KMS-11 (cell line): Measurements from ENCODE around the gene AP1S3.

ENCODE experiments used
- H2AFZ ChIP-seq: fragments of 200-600 bp; sonication (generic); 2 replicates; pipeline ENCODE4 v1.6.1; 2016; ENCODE audit warnings: antibody characterized with exemption, mixed run types, low read depth
- H3K27ac ChIP-seq: fragments of 200-600 bp; sonication (generic); 2 replicates; pipeline ENCODE4 v1.6.1; 2016; ENCODE audit warnings: mild to moderate bottlenecking, mixed run types
- H3K27me3 ChIP-seq: fragments of 200-600 bp; sonication (generic); 2 replicates; pipeline ENCODE4 v1.6.1; 2017; ENCODE audit warnings: mild to moderate bottlenecking, low read depth, mixed run types, moderate library complexity; ENCODE audit not compliant: insufficient read depth
- H3K36me3 ChIP-seq: fragments of 200-600 bp; sonication (generic); 2 replicates; pipeline ENCODE4 v1.6.1; 2017; ENCODE audit warnings: mild to moderate bottlenecking, mixed run types; ENCODE audit not compliant: insufficient read depth
- H3K4me1 ChIP-seq: fragments of 200-600 bp; sonication (generic); 2 replicates; pipeline ENCODE4 v1.6.1; 2016; ENCODE audit warnings: mild to moderate bottlenecking, low read depth, mixed run types; ENCODE audit not compliant: poor library complexity, severe bottlenecking
- H3K4me2 ChIP-seq: fragments of 200-600 bp; sonication (generic); 2 replicates; pipeline ENCODE4 v1.7.0; 2016; ENCODE audit warnings: mild to moderate bottlenecking, mixed run types
- H3K4me3 ChIP-seq: fragments of 200-600 bp; sonication (generic); IDR thresholded peaks from 2 replicates; pipeline ENCODE4 v1.6.1; 2017; ENCODE audit warnings: low read depth, low read length, mixed read lengths; ENCODE audit not compliant: insufficient read depth
- H3K79me2 ChIP-seq: fragments of 200-600 bp; sonication (generic); 2 replicates; pipeline ENCODE4 v1.6.1; 2016; ENCODE audit warnings: low read depth, mixed run types; ENCODE audit not compliant: insufficient read depth
- H3K9ac ChIP-seq: fragments of 200-600 bp; sonication (generic); 2 replicates; pipeline ENCODE4 v1.6.1; 2016; ENCODE audit warnings: mild to moderate bottlenecking, mixed run types
- H4K20me1 ChIP-seq: fragments of 200-600 bp; sonication (generic); 2 replicates; pipeline ENCODE4 v1.6.1; 2016; ENCODE audit warnings: mild to moderate bottlenecking, mixed run types; ENCODE audit not compliant: insufficient read depth
- TF ChIP-seq, protein P1 (sequence below): fragments of 200-600 bp; sonication (generic); conservative IDR thresholded peaks from 2 replicates; pipeline ENCODE4 v1.6.1; 2017; ENCODE audit warnings: low read depth, mild to moderate bottlenecking, antibody characterized with exemption, low read length, moderate library complexity, mixed read lengths

AP1S3 gene

DNA sequence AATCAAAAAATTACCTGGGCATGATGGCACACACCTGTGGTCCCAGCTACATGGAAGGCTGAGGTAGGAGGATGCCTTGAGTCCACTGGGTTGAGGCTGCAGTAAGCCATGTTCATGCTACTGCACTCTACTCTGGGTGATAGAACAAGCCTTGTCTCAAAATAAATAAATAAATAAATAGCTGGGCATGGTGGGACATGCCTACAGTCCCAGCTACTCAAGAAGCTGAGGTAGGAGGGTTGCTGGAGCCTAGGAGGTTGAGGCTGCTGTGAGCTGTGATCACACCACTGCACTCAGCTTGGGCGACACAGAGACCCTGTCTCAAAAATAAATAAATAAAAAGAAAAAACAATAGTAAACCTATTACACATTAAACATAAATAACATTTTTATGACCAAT, 3.0 kb downstream of the AP1S3 start:
- H3K4me2 ChIP-seq = no peak overlapping the region
- H2AFZ ChIP-seq = no peak overlapping the region

DNA sequence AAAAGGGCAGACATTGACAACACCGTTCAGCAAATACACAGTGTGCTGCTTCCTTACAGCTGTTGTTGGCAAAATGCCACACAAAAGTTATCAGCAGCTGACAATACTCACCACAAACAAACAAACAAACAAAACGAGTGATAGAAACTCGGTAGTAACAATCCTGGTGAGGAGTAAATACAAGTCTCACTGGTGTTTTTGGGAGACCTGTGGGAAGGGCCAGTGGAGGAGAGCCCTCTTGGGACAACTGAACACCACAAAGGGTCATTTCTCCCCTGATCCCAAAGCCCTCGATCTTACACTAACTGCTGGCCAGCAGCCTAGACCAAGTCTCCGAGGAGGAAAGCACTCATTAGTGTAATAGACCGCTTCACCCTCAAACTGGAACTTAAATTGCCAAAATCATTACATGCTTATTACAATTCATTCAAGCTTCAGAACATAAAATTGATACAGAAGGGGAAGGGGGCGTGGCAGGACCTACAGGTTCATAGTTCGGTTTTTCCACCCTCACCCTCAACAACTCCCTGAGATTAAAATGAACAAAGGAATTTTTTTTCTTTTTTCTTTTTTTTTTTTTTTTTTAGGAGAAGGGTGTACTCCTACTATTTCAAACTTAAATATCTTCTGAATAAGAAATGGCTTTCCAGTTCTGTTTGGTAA, 5.0 kb downstream of the AP1S3 start:
- H3K27me3 ChIP-seq = no peaks in the 10 kb centered on the region
- H3K4me2 ChIP-seq = no peak overlapping the region
- no peak overlapping the region for H3K27ac ChIP-seq
- peaks cover 12% of the 10 kb centered on the region for H3K4me1 ChIP-seq
- TF ChIP-seq, protein P1, sequence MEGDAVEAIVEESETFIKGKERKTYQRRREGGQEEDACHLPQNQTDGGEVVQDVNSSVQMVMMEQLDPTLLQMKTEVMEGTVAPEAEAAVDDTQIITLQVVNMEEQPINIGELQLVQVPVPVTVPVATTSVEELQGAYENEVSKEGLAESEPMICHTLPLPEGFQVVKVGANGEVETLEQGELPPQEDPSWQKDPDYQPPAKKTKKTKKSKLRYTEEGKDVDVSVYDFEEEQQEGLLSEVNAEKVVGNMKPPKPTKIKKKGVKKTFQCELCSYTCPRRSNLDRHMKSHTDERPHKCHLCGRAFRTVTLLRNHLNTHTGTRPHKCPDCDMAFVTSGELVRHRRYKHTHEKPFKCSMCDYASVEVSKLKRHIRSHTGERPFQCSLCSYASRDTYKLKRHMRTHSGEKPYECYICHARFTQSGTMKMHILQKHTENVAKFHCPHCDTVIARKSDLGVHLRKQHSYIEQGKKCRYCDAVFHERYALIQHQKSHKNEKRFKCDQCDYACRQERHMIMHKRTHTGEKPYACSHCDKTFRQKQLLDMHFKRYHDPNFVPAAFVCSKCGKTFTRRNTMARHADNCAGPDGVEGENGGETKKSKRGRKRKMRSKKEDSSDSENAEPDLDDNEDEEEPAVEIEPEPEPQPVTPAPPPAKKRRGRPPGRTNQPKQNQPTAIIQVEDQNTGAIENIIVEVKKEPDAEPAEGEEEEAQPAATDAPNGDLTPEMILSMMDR = no peak
- H3K9ac ChIP-seq = no peak overlapping the region
- no peaks in the 10 kb centered on the region; the same call in 1 of the 2 replicates for H3K79me2 ChIP-seq
- H2AFZ ChIP-seq = no peak overlapping the region
- H3K36me3 ChIP-seq = no peaks in the 10 kb centered on the region
- no peaks in the 10 kb centered on the region for H4K20me1 ChIP-seq
- no peak overlapping the region for H3K4me3 ChIP-seq

More for the DNA sequence above, 3.0 kb downstream of the AP1S3 start:
- no peak overlapping the region for H3K4me3 ChIP-seq
- H3K9ac ChIP-seq = no peak overlapping the region
- H4K20me1 ChIP-seq = no peaks in the 10 kb centered on the region
- H3K27ac ChIP-seq = no peak overlapping the region
- H3K4me1 ChIP-seq = peaks cover 12% of the 10 kb centered on the region
- H3K27me3 ChIP-seq = no peaks in the 10 kb centered on the region
- H3K79me2 ChIP-seq = no peaks in the 10 kb centered on the region; the same call in 1 of the 2 replicates
- TF ChIP-seq, protein P1 = no peak
- no peaks in the 10 kb centered on the region for H3K36me3 ChIP-seq

DNA sequence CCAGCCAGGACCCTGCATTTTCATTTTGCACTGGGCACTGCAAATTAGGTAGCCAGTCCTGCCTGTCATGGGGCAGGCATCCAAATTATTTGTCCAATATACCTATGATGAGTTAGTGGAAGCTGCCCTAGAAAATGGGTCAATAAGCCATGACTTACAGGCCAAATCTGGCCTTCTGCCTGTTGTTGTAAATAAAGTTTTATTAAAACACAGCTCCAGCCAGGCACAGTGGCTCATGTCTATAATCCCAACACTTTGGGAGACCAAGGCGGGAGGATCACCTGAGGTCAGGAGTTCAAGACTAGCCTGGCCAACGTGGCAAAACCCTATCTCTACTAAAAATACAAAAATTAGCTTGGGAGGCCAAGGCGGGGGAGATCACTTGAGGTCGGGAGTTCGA, 8.3 kb downstream of the AP1S3 start:
- no peak overlapping the region for H3K9ac ChIP-seq
- peaks cover 6% of the 10 kb centered on the region for H3K4me1 ChIP-seq
- H3K36me3 ChIP-seq = no peaks in the 10 kb centered on the region
- H3K79me2 ChIP-seq = no peaks in the 10 kb centered on the region
- no peak overlapping the region for H3K27ac ChIP-seq
- H3K4me2 ChIP-seq = no peak overlapping the region
- no peak overlapping the region for H3K4me3 ChIP-seq
- H2AFZ ChIP-seq = no peak overlapping the region
- H3K27me3 ChIP-seq = no peaks in the 10 kb centered on the region
- no peaks in the 10 kb centered on the region for H4K20me1 ChIP-seq
- TF ChIP-seq, protein P1 = no peak

DNA sequence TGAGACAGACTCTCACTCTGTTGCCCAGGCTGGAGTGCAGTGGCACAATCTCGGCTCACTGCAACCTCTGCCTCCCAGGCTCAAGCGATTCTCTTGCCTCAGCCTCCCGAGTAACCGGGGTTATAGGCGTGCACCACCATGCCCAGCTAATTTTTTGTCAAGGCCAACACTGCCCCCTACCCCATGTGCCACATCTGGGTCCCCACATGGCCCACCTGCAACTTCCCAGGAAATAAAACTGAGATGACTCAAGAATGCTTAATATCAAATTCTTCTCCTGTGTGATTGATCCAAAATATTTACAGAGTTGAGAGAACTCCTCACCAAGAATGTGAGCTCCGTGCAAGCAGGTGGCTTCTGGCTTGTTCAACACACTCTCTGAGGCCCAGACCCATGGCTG, 9.1 kb downstream of the AP1S3 start:
- Histone ChIP-seq H3K27me3 (no peaks in the 10 kb centered on the region), H3K79me2 (no peaks in the 10 kb centered on the region), H3K9ac (no peak overlapping the region), H3K4me1 (peaks cover 6% of the 10 kb centered on the region), H2AFZ (no peak overlapping the region), H4K20me1 (no peaks in the 10 kb centered on the region), H3K27ac (no peak overlapping the region), H3K4me3 (no peak overlapping the region), H3K36me3 (no peaks in the 10 kb centered on the region), H3K4me2 (no peak overlapping the region)
- TF ChIP-seq, protein P1 = no peak
